HL-60 (cell line): ENCODE results near the gene GAL3ST1.

ENCODE experiments used
- DNase-seq, 2 experiments: peaks; one replicate each; pipeline ENCODE4 v3.0.0-alpha.2; 2010 to 2020; ENCODE audit warnings: low read depth in 1 of 2, low spot score in 1 of 2
- H3K27ac ChIP-seq: fragments of 250-450 bp; sonication (Bioruptor Pico); replicated peaks from 2 replicates; pipeline ENCODE4 v1.5.1; 2020; ENCODE audit warnings: mild to moderate bottlenecking, moderate library complexity
- H3K27me3 ChIP-seq: fragments of 250-450 bp; sonication (Bioruptor Pico); 2 replicates; pipeline ENCODE4 v1.5.1; 2021; ENCODE audit warnings: mild to moderate bottlenecking, moderate library complexity; ENCODE audit not compliant: insufficient read depth, poor library complexity, severe bottlenecking
- H3K4me3 ChIP-seq: replicated peaks from 2 replicates; pipeline ENCODE4 v1.5.1; 2011; ENCODE audit warnings: mild to moderate bottlenecking, control low read depth, low read length; ENCODE audit not compliant: insufficient read depth
- GABPA ChIP-seq: IDR thresholded peaks from 2 replicates; pipeline ENCODE4 v1.6.1; 2012; ENCODE audit warnings: low read depth
- POLR2AphosphoS5 ChIP-seq: IDR thresholded peaks from 2 replicates; pipeline ENCODE4 v1.6.1; 2012; ENCODE audit warnings: low read depth
- SPI1 ChIP-seq: IDR thresholded peaks from 2 replicates; pipeline ENCODE4 v1.6.1; 2012; ENCODE audit warnings: low read depth, mild to moderate bottlenecking, borderline replicate concordance
- TF ChIP-seq, protein P1 (sequence below): IDR thresholded peaks from 2 replicates; pipeline ENCODE4 v1.6.1; 2012; ENCODE audit warnings: low read depth; ENCODE audit not compliant: insufficient replicate concordance
- TF ChIP-seq, protein P2 (sequence below): IDR thresholded peaks from one replicate; pipeline ENCODE4 v1.5.1; 2011; ENCODE audit warnings: low read length, control low read depth, inconsistent platforms; ENCODE audit not compliant: insufficient read depth

GAL3ST1 gene

DNA sequence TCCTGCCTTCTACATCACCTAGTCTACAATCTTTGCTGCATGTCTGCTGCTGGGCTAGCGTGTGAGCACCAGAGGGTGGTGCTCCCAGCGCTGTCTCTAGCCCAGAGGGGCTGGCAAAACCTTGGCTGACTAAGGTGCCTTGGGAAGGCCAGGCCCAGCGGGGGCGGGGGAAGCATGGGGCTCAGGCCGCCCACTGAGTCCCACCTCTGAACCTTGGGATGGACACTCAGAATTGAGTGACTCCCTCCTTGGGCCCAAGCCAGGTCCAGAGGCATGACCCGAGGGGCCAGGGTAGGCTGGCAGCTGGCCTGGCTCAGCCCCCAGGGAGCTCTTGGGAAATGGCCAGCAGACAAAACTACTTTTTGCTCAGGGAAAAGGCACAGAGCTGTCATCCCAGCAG, 7.6 kb upstream of the GAL3ST1 start:
- TF ChIP-seq, protein P1, sequence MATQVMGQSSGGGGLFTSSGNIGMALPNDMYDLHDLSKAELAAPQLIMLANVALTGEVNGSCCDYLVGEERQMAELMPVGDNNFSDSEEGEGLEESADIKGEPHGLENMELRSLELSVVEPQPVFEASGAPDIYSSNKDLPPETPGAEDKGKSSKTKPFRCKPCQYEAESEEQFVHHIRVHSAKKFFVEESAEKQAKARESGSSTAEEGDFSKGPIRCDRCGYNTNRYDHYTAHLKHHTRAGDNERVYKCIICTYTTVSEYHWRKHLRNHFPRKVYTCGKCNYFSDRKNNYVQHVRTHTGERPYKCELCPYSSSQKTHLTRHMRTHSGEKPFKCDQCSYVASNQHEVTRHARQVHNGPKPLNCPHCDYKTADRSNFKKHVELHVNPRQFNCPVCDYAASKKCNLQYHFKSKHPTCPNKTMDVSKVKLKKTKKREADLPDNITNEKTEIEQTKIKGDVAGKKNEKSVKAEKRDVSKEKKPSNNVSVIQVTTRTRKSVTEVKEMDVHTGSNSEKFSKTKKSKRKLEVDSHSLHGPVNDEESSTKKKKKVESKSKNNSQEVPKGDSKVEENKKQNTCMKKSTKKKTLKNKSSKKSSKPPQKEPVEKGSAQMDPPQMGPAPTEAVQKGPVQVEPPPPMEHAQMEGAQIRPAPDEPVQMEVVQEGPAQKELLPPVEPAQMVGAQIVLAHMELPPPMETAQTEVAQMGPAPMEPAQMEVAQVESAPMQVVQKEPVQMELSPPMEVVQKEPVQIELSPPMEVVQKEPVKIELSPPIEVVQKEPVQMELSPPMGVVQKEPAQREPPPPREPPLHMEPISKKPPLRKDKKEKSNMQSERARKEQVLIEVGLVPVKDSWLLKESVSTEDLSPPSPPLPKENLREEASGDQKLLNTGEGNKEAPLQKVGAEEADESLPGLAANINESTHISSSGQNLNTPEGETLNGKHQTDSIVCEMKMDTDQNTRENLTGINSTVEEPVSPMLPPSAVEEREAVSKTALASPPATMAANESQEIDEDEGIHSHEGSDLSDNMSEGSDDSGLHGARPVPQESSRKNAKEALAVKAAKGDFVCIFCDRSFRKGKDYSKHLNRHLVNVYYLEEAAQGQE: no peak
- TF ChIP-seq GABPA (no peak), POLR2AphosphoS5 (no peak), SPI1 (no peak)
- TF ChIP-seq, protein P2, sequence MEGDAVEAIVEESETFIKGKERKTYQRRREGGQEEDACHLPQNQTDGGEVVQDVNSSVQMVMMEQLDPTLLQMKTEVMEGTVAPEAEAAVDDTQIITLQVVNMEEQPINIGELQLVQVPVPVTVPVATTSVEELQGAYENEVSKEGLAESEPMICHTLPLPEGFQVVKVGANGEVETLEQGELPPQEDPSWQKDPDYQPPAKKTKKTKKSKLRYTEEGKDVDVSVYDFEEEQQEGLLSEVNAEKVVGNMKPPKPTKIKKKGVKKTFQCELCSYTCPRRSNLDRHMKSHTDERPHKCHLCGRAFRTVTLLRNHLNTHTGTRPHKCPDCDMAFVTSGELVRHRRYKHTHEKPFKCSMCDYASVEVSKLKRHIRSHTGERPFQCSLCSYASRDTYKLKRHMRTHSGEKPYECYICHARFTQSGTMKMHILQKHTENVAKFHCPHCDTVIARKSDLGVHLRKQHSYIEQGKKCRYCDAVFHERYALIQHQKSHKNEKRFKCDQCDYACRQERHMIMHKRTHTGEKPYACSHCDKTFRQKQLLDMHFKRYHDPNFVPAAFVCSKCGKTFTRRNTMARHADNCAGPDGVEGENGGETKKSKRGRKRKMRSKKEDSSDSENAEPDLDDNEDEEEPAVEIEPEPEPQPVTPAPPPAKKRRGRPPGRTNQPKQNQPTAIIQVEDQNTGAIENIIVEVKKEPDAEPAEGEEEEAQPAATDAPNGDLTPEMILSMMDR: no peak

DNA sequence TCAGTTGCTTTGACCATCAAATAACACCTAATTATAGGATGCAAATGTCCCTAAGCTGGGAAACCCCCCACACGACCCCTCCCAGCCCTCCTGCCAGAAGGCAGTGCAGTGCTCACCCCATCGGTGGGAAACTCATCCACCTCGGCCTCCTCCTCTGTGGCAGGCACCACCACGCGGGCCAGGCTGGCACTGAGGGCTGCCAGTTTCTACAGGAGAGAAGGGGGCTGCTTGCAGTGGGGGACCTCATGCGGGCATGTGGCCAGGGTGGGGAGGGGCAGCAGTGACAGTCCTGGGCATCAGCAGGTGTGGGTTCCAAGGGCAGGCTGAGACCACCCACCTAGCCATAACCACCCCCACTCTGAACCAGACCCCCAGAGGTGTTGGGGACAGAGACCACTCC, 6.4 kb upstream of the GAL3ST1 start:
- Histone ChIP-seq H3K27me3 (no peaks in the 10 kb centered on the region), H3K27ac (no peak overlapping the region), H3K4me3 (no peak overlapping the region)
- TF ChIP-seq GABPA: no peak
- TF ChIP-seq, protein P2: no peak
- TF ChIP-seq, protein P1: no peak
- TF ChIP-seq POLR2AphosphoS5: no peak
- no peak for TF ChIP-seq SPI1
- DNase-seq: no peak

More for the DNA sequence above, 7.6 kb upstream of the GAL3ST1 start:
- H3K27ac ChIP-seq: no peak overlapping the region
- no peak for DNase-seq
- no peaks in the 10 kb centered on the region for H3K27me3 ChIP-seq
- H3K4me3 ChIP-seq: no peak overlapping the region

DNA sequence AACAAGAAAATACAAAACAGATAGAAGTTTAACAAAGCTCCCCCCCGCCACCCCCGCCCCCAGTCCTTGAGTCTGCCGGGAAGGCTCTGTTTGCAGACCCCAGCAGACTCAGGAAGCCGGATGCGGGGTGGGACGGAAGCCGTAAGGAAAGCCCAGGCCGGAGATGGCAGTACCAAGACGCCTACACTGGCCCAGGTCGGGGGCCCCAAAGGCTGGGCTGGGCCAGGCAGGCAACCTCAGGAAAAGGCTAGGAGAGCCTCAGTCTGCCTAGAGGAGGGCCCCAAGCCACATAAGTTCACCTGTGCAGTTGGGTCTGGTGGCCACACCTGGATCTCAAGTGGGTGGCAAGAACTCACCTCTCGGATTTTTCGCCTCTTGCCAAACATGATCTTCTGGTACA, 4.0 kb upstream of the GAL3ST1 start:
- Histone ChIP-seq H3K27ac (no peak overlapping the region), H3K27me3 (no peaks in the 10 kb centered on the region), H3K4me3 (no peak overlapping the region)
- TF ChIP-seq, protein P2: no peak
- TF ChIP-seq POLR2AphosphoS5 (no peak), GABPA (no peak), SPI1 (no peak)
- TF ChIP-seq, protein P1: no peak
- DNase-seq: no peak
